ENCODE measurements around the gene TSPAN4. TPM values are rescaled to one million over a fixed set of nuclear protein-coding genes. Genes with fewer than 3 reads are reported as not detected.

Gene TSPAN4
- total RNA-seq, 4 donors from 2014 or later, result 139 to 256 (median 221) TPM

GRCh38 chr11:813456-814096, 29.1 kb upstream of the TSPAN4 start:
- TF ChIP-seq EP300 (IDR thresholded peaks at IDR 0.05), result no peak
- TF ChIP-seq CTCF (IDR thresholded peaks at IDR 0.05), result no peak
- no peak for TF ChIP-seq POLR2A (IDR thresholded peaks at IDR 0.05)
- no peak for DNase-seq (ENCODE audit: low spot score in 2 of 2)
- 70 to 71% methylated on average over 7 to 9 of the region's 9 CpGs for WGBS, 2 donors
- H3K36me3 ChIP-seq, result peaks cover 0 to 47% (median 7%) of the 10 kb centered on the region in 3 donors
- H3K4me1 ChIP-seq, result peaks cover 0 to 28% (median 19%) of the 10 kb centered on the region in 4 donors
- H3K9me3 ChIP-seq, result no peaks in the 10 kb centered on the region
- H3K4me3 ChIP-seq, result no peak overlapping the region
- no peak overlapping the region for H3K27ac ChIP-seq
- H3K27me3 ChIP-seq, result no peaks in the 10 kb centered on the region

GRCh38 chr11:815675-816432, 26.8 kb upstream of the TSPAN4 start:
- Histone ChIP-seq H3K4me1 (peaks cover 0 to 28% (median 21%) of the 10 kb centered on the region in 4 donors), H3K27ac (no peak overlapping the region), H3K27me3 (no peaks in the 10 kb centered on the region), H3K4me3 (no peak overlapping the region), H3K36me3 (peaks cover 0 to 47% (median 7%) of the 10 kb centered on the region in 3 donors), H3K9me3 (no peaks in the 10 kb centered on the region)
- WGBS, 2 donors, result 84 to 90% methylated on average over 5 to 8 of the region's 11 CpGs
- DNase-seq (ENCODE audit: low spot score in 2 of 2), result no peak
- TF ChIP-seq POLR2A (IDR thresholded peaks at IDR 0.05), result no peak
- TF ChIP-seq EP300 (IDR thresholded peaks at IDR 0.05), result no peak
- no peak for TF ChIP-seq CTCF (IDR thresholded peaks at IDR 0.05)

- Histone ChIP-seq H3K4me1 (peaks cover 0 to 28% (median 21%) of the 10 kb centered on the region in 4 donors), H3K36me3 (peaks cover 0 to 43% (median 6%) of the 10 kb centered on the region in 3 donors), H3K9me3 (no peaks in the 10 kb centered on the region), H3K4me3 (no peak overlapping the region), H3K27me3 (no peaks in the 10 kb centered on the region), H3K27ac (no peak overlapping the region)
- no peak for DNase-seq (ENCODE audit: low spot score in 2 of 2)
- TF ChIP-seq CTCF (IDR thresholded peaks at IDR 0.05) (no peak), POLR2A (IDR thresholded peaks at IDR 0.05) (no peak), EP300 (IDR thresholded peaks at IDR 0.05) (no peak)
- 79 to 80% methylated on average over 11 of the region's 11 CpGs for WGBS, 2 donors
Observed at GRCh38 chr11:816433-816779, 26.2 kb upstream of the TSPAN4 start.

- Histone ChIP-seq H3K4me1 (peaks cover 0 to 34% (median 27%) of the 10 kb centered on the region in 4 donors), H3K27me3 (no peaks in the 10 kb centered on the region), H3K9me3 (no peaks in the 10 kb centered on the region), H3K27ac (peak within 1 kb of the TSS; percentile 88 to 95 (median 91)), H3K36me3 (peaks cover 0 to 43% (median 7%) of the 10 kb centered on the region in 3 donors), H3K4me3 (peak within 1 kb of the TSS; percentile 65 to 81 (median 71))
- TF ChIP-seq POLR2A (IDR thresholded peaks at IDR 0.05), result no peak
- no peak for TF ChIP-seq CTCF (IDR thresholded peaks at IDR 0.05)
- TF ChIP-seq EP300 (IDR thresholded peaks at IDR 0.05), result peak in 1 of 2 donors; percentile 54
- WGBS, 2 donors, result 17 to 34% methylated on average over 8 to 16 of the region's 20 CpGs
- DNase-seq (ENCODE audit: low spot score in 2 of 2), result no peak
Observed at GRCh38 chr11:818396-819128, 24.1 kb upstream of the TSPAN4 start, which contains the start of gene PNPLA2. TSS of gene PNPLA2 (plus strand) at chr11:818914. CDS start at chr11:819719, 805 bp downstream.

Measured in tibial nerve (tissue), 4 donors.